GM12892 (cell line): ENCODE data around the gene XYLT1.

Source experiments
- POLR2A ChIP-seq: IDR thresholded peaks from 2 replicates; pipeline ENCODE4 v1.6.1; 2011; ENCODE audit warnings: low read depth, low read length, control low read depth
- POLR2AphosphoS5 ChIP-seq: IDR thresholded peaks from 2 replicates; pipeline ENCODE4 v1.6.1; 2011; ENCODE audit warnings: low read depth, low read length, control low read depth

DNA sequence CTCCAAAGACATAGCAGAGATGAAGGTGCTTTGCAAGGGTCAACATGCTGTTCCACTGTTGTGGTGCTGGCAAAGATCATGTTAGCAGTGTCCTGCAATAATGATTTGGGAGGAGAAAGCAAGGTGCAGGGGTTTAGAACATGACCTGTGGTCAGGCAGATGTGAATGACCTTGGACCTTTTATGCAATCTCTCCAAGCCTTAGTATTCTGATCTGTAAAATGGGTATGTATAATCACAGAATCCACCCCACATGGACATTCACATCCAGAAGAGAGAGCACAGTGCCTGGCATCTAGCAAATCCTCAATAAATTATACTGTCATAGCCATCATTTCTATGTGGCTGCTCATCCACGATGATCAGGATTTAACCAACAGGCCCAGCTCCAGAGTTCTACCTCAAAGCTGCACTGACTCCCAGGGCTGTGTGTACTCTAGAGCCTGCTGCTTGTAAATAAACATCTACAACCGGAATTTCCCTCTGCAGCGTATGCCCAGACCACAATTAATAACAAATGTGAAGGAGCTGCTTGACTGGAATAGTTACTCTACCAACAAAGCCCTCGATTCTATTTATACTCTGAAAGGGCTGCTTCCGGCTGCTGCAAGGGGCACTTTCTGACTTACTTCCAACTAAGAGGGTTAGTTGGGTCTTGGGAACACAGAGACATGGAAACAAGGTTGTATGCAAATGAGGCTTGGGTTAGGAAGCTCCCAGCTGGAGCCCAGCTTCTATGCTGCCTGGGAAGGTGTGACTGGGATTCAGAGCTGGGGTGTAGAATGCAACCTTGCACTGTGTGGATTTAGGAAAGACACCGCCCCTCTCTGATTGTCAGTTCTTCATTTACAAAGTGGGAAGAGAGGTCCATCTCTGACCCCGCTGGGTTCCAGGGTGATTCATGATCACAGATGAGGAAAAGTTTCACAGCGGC, 265.2 kb downstream of the XYLT1 start:
- TF ChIP-seq POLR2A (no peak), POLR2AphosphoS5 (no peak)
